HFFc6 (cell line): ENCODE results near the gene STUM. TPM values are rescaled to one million over a fixed set of nuclear protein-coding genes. Genes with fewer than 3 reads are reported as not detected.
"Not testable (repeated sequence)": the region's sequence is repeated elsewhere in the genome, so short reads cannot be mapped to it uniquely, and the experiment has no call there.

Source experiments
- DNase-seq: peaks from one replicate; pipeline ENCODE4 v3.0.0-alpha.2; 2018
- H3K27ac Mint-ChIP-seq: 2 replicates; pipeline ENCODE4 v1.8.0; 2020; ENCODE audit warnings: mild to moderate bottlenecking, mixed read lengths
- H3K27me3 Mint-ChIP-seq: 2 replicates; pipeline ENCODE4 v1.8.0; 2021; ENCODE audit warnings: mild to moderate bottlenecking, moderate library complexity, mixed read lengths; ENCODE audit not compliant: insufficient read depth
- H3K36me3 Mint-ChIP-seq: 2 replicates; pipeline ENCODE4 v1.8.0; 2021; ENCODE audit warnings: low read depth, mixed read lengths
- H3K4me1 Mint-ChIP-seq: 2 replicates; pipeline ENCODE4 v1.8.0; 2020; ENCODE audit warnings: low read depth, mixed read lengths
- H3K4me3 Mint-ChIP-seq: 2 replicates; pipeline ENCODE4 v1.8.0; 2020; ENCODE audit warnings: mild to moderate bottlenecking, moderate library complexity, mixed read lengths
- H3K9me3 Mint-ChIP-seq: 2 replicates; pipeline ENCODE4 v1.8.0; 2020; ENCODE audit warnings: mild to moderate bottlenecking, mixed read lengths
- CTCF ChIP-seq: fragments of 200-600 bp; sonication (generic); IDR thresholded peaks from 2 replicates; pipeline ENCODE4 v1.5.0; 2021; ENCODE audit warnings: antibody characterized with exemption, mild to moderate bottlenecking
- total RNA-seq, 6 experiments: library from RNA; stranded (reverse); fragmentation: NEBNext Ultra II Directional; extraction: Animal tissue kit (Norgen Biotek cat#: 25700); gene quantifications; 2 replicates in 1 of 6; 3 replicates in 5 of 6; pipeline ENCODE4 v1.2.3, GENCODE V29; 2021

STUM gene
- total RNA-seq, 6 experiments from 2014 or later, result not detected

DNA sequence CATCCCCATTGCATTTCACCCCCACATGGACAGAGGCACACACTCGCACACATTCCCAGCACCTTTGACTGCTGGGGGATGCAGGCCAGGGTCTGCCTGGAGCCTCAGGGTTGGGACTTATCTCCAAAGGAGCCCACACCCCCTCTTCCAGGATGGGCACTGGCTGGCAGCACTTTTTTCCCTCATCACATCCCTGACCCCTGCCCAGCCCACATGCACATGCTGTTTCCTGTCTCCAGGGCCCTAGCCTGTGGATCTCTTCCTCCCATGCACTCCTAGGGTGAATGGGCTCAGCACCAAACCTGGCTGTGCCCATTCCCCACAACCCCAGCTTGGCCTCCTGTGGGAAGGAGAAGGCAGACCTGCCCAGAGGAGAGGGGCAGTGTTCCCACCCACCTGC, 59.3 kb downstream of the STUM start:
- no peak overlapping the region for H3K27ac Mint-ChIP-seq
- H3K36me3 Mint-ChIP-seq, result no peaks in the 10 kb centered on the region
- no peak for TF ChIP-seq CTCF
- H3K9me3 Mint-ChIP-seq, result no peaks in the 10 kb centered on the region
- H3K27me3 Mint-ChIP-seq, result peaks cover 18% of the 10 kb centered on the region
- H3K4me1 Mint-ChIP-seq, result peaks cover 31% of the 10 kb centered on the region
- no peak for DNase-seq
- H3K4me3 Mint-ChIP-seq, result no peak overlapping the region

- peak; percentile 94 for TF ChIP-seq CTCF
- peaks cover 20% of the 10 kb centered on the region for H3K4me1 Mint-ChIP-seq
- H3K36me3 Mint-ChIP-seq, result no peaks in the 10 kb centered on the region
- no peaks in the 10 kb centered on the region for H3K9me3 Mint-ChIP-seq
- H3K4me3 Mint-ChIP-seq, result no peak overlapping the region
- H3K27ac Mint-ChIP-seq, result no peak overlapping the region
- peak; percentile 18 for DNase-seq
- H3K27me3 Mint-ChIP-seq, result peaks cover 21% of the 10 kb centered on the region
Observed at GRCh38 chr1:226608699-226609505, 60.3 kb downstream of the STUM start.

- peaks cover 19% of the 10 kb centered on the region for H3K27me3 Mint-ChIP-seq
Observed at GRCh38 chr1:226609836-226610455, 61.4 kb downstream of the STUM start.

GRCh38 chr1:226610671-226611070, 62.1 kb downstream of the STUM start:
- Mint-ChIP-seq H3K36me3 (no peaks in the 10 kb centered on the region), H3K9me3 (no peaks in the 10 kb centered on the region), H3K4me1 (peaks cover 12% of the 10 kb centered on the region; the same call in 1 of the 2 replicates), H3K27me3 (peaks cover 19% of the 10 kb centered on the region), H3K27ac (no peak overlapping the region), H3K4me3 (no peak overlapping the region)
- DNase-seq, result no peak
- TF ChIP-seq CTCF, result no peak

More at GRCh38 chr1:226609836-226610455, 61.4 kb downstream of the STUM start:
- TF ChIP-seq CTCF, result no peak
- Mint-ChIP-seq H3K9me3 (no peaks in the 10 kb centered on the region), H3K4me1 (peaks cover 12% of the 10 kb centered on the region), H3K36me3 (no peaks in the 10 kb centered on the region), H3K4me3 (no peak overlapping the region), H3K27ac (no peak overlapping the region)
- no peak for DNase-seq

DNA sequence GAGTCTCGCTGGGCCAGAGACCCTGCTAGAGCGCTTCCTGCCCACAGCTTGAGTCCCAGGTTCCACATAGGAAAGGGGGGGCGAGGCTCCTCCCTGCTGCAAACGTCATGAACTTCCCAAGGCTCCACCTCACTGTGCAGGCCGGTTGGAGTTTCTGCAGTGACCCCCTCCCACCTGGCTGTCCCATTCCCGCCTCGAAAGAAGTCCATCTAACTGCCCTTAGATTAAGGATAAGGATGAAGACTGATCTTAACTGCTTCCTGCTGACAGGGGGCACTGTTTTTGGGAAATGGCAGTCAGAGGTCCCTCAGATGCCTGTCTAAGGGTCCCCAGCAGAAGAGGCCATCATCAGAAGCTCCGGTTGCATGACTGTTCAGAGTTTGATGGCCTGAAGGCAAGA, 62.7 kb downstream of the STUM start:
- Mint-ChIP-seq H3K9me3 (no peaks in the 10 kb centered on the region), H3K36me3 (no peaks in the 10 kb centered on the region), H3K4me1 (peaks cover 13% of the 10 kb centered on the region; the same call in 1 of the 2 replicates), H3K4me3 (no peak overlapping the region), H3K27ac (no peak overlapping the region), H3K27me3 (peaks cover 22% of the 10 kb centered on the region)
- no peak for DNase-seq
- no peak; the same call in 1 of the 2 replicates for TF ChIP-seq CTCF

DNA sequence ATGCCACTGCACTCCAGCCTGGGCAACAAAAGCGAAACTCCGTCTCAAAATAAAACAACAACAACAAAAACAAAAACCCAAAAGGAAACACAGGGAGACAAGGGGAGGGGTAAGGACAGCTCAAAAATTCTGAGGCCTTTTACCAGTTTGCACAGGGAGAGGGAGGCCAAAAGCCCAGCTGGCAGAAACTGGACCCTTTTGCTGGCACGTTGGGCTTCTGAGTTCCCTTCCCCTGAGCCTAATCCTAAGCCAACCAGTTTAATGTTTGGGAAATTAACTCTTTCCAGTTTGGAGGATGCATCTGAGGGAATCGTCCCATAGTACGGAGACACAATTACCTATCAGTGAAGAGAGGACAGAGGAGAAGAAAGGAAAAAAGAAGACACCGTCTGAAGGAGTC, 63.4 kb downstream of the STUM start:
- DNase-seq, H3K4me3 Mint-ChIP-seq, H3K9me3 Mint-ChIP-seq, H3K36me3 Mint-ChIP-seq, H3K27ac Mint-ChIP-seq: not testable (repeated sequence)
- Mint-ChIP-seq H3K4me1 (peaks cover 13% of the 10 kb centered on the region; the same call in 1 of the 2 replicates), H3K27me3 (peaks cover 24% of the 10 kb centered on the region)
